Uterus (tissue), 4 donors: ENCODE results near the gene DGKG. TPM values are rescaled to one million over a fixed set of nuclear protein-coding genes. Genes with fewer than 3 reads are reported as not detected.

Experiments
- DNase-seq, 2 donors: peaks; one replicate each; pipeline ENCODE4 v3.0.0-alpha.2; 2019 to 2020
- H3K27ac ChIP-seq, 2 donors: fragments of 200-600 bp; sonication (generic); 1 replicate in 1 of 2; 2 replicates in 1 of 2; pipeline ENCODE4 v1.5.1; 2016 to 2018
- H3K27me3 ChIP-seq, 2 donors: fragments of 200-600 bp; sonication (generic); one replicate each; pipeline ENCODE4 v1.5.1; 2018 to 2019; ENCODE audit warnings: control low read depth in 1 of 2
- H3K36me3 ChIP-seq, 2 donors: fragments of 200-600 bp; sonication (generic); one replicate each; pipeline ENCODE4 v1.5.1; 2019; ENCODE audit warnings: control low read depth in 1 of 2
- H3K4me1 ChIP-seq, 2 donors: fragments of 200-600 bp; sonication (generic); one replicate each; pipeline ENCODE4 v1.5.1; 2018 to 2019; ENCODE audit warnings: control low read depth in 1 of 2
- H3K4me3 ChIP-seq, 2 donors: fragments of 200-600 bp; sonication (generic); 1 replicate in 1 of 2; 2 replicates in 1 of 2; pipeline ENCODE4 v1.5.1; 2018 to 2019; ENCODE audit warnings: mild to moderate bottlenecking in 1 of 2
- H3K9me3 ChIP-seq, 2 donors: fragments of 200-600 bp; sonication (generic); one replicate each; pipeline ENCODE4 v1.5.1; 2019; ENCODE audit warnings: control low read depth in 1 of 2
- CTCF ChIP-seq, 4 experiments: fragments of 200-600 bp in 2 of 4; fragments of 450-650 bp in 2 of 4; sonication (generic) in 2 of 4; IDR thresholded peaks; one replicate each; pipeline ENCODE4 v1.5.1; 2016 to 2019; ENCODE audit warnings: antibody characterized with exemption in 4 of 4, mild to moderate bottlenecking in 2 of 4, moderate library complexity in 1 of 4
- POLR2A ChIP-seq, 2 donors: fragments of 450-650 bp; IDR thresholded peaks; one replicate each; pipeline ENCODE4 v1.6.1; 2016; ENCODE audit warnings: antibody characterized with exemption in 2 of 2, mild to moderate bottlenecking in 1 of 2, moderate library complexity in 1 of 2
- intact Hi-C: fragments of 100-400 bp; cut with DNase I; formaldehyde crosslinking; loops from one replicate; pipeline ENCODE4 v1.15.1; 2023; ENCODE audit warnings: low total_unique reads
- total RNA-seq, 4 donors: library from RNA; depleted of rRNA in 3 of 4; stranded (reverse); fragments of >200 nt in 3 of 4; gene quantifications; one replicate each; pipeline versions ENCODE4 v1.1.0 to v1.2.4, GENCODE V29; 2014 to 2023
- donor health status: DM: yes; HTN: yes; CAD: no.

Gene DGKG
- total RNA-seq, 4 donors from 2014 or later, result 1.9 to 10.8 (median 6.7) TPM

DNA sequence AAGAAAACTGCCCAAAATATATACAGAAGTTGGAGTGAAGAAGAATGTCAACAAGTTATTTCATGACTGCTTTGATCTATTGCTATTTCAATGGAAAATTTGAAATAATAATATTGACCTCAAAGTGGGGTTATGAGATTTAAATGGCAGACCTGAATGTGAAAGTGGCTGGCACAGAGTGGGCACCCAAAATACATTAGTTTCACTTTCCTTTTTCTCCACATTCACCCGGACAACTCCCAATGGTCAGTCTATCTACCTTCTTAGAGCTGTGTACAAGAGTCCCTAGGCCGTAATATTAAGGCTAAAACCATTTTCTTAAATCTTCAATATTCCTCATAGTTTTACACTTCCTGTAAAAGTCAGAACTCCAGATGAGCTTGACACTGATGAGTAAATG, 191.5 kb downstream of the DGKG start:
- no peak for DNase-seq
- Histone ChIP-seq H3K9me3 (no peaks in the 10 kb centered on the region), H3K4me3 (no peak overlapping the region), H3K36me3 (no peaks in the 10 kb centered on the region), H3K27ac (no peak overlapping the region), H3K27me3 (no peaks in the 10 kb centered on the region), H3K4me1 (no peaks in the 10 kb centered on the region)
- intact Hi-C loops, result no loop called here
- TF ChIP-seq CTCF (IDR thresholded peaks at IDR 0.05) (no peak), POLR2A (IDR thresholded peaks at IDR 0.05) (no peak)

DNA sequence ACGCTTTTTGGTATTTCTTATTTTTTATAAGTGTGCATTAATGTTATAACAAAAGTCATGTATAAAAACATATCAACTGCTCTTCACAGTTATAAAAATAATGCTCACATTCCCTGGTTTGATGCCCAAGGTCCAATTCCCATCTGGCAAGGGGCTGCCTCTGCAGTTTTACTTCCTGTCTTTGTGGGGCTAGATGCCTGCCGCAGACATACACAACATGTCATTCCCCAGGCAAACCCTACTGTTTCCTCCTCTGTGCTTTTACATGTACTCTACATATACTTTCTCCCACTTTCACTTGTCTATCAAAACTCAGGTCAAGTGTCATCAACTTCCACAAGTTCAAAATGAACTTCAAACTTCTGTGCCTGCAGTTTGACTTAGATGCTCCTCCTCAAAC, 192.7 kb downstream of the DGKG start:
- no peak for TF ChIP-seq POLR2A (IDR thresholded peaks at IDR 0.05)
- TF ChIP-seq CTCF (IDR thresholded peaks at IDR 0.05), result no peak
- no peak overlapping the region for H3K4me3 ChIP-seq
- no peaks in the 10 kb centered on the region for H3K4me1 ChIP-seq
- H3K27me3 ChIP-seq, result no peaks in the 10 kb centered on the region
- no peaks in the 10 kb centered on the region for H3K9me3 ChIP-seq
- H3K27ac ChIP-seq, result no peak overlapping the region
- DNase-seq, result no peak
- intact Hi-C loops, result no loop called here
- no peaks in the 10 kb centered on the region for H3K36me3 ChIP-seq

- intact Hi-C loops, result no loop called here
- H3K27me3 ChIP-seq, result no peaks in the 10 kb centered on the region
- no peaks in the 10 kb centered on the region for H3K36me3 ChIP-seq
- no peak overlapping the region for H3K27ac ChIP-seq
- H3K4me3 ChIP-seq, result no peak overlapping the region
- DNase-seq, result no peak
- TF ChIP-seq CTCF (IDR thresholded peaks at IDR 0.05), result no peak
- TF ChIP-seq POLR2A (IDR thresholded peaks at IDR 0.05), result no peak
- no peaks in the 10 kb centered on the region for H3K4me1 ChIP-seq
- H3K9me3 ChIP-seq, result no peaks in the 10 kb centered on the region
Measured at GRCh38 chr3:186168976-186169375, 193.1 kb downstream of the DGKG start.

DNA sequence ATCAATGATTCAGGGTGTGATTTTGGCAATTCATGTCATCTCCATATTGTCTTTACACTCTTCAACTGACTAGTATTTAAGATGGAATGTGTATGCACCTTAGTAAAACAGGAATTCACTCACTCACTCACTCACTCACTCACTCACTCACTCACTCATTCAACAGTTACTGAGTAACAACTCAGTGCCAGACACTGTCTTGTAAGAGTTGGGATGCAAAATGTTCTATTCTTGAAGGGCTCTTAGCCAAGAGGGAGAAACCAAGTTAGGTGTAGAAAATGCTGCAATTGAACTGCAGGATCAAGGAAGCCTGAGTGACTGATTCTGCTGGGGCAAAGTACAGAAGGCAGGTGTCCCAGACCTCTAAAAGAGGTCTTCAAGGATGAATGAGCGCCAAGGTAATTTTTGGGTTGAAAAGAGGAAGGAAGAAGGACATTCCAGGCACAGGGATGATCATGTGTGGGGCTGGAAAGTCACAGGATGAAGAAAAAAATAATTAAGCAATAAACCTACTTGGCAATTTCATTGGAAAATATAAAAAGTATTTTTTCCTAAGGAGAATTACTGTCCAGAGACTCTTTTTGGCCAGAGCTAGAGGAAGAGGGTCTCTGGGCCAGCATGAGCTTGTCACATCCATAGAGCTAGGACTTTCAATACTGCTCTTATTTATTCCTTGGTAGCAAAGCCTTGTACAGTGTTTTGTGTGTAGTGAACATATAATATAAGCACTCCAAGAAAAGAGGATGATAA, 194.2 kb downstream of the DGKG start:
- H3K4me3 ChIP-seq, result no peak overlapping the region
- no peak for DNase-seq
- H3K9me3 ChIP-seq, result no peaks in the 10 kb centered on the region
- no peaks in the 10 kb centered on the region for H3K36me3 ChIP-seq
- intact Hi-C loops, result no loop called here
- H3K27me3 ChIP-seq, result no peaks in the 10 kb centered on the region
- H3K4me1 ChIP-seq, result no peaks in the 10 kb centered on the region
- TF ChIP-seq POLR2A (IDR thresholded peaks at IDR 0.05), result no peak
- no peak for TF ChIP-seq CTCF (IDR thresholded peaks at IDR 0.05)
- no peak overlapping the region for H3K27ac ChIP-seq

DNA sequence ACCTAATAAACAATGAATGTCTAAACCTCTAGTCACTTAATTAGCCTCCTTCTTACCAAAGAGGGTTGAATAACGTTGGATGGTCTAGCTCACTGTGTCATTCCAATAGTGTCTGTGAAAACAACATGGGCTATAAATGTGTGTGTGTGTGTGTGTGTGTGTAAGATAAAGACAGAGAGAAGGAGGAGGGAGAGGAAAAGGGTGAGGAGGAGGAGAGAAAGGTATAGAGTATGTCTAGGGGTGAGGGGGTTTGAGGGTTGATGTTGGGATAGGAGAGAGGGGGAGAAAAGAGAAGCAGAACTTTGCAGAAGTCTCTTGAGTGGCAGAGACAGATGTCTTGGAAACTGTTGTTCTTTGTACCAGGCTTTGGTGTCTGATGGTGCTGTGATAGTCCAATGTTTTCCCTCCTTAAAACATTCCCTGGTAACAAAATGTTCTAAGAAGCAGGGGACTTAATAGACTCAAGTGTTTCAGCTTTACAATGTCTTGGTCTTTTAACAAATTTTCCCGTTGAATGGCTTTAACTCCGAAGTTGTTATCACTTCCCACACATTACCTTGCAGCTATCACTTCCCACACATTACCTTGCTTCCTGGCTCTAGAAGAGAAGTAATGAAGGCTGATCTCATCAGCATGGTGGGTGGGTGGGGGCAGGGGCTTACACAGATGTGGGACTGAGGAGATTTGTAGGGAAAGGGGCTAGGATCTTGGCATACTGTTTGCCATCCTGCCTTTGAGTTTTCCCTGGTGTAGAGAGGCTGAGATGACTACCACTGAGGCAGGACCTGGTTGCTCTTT, 195.3 kb downstream of the DGKG start:
- Histone ChIP-seq H3K9me3 (no peaks in the 10 kb centered on the region), H3K36me3 (no peaks in the 10 kb centered on the region), H3K4me3 (no peak overlapping the region), H3K27ac (no peak overlapping the region), H3K27me3 (no peaks in the 10 kb centered on the region), H3K4me1 (no peaks in the 10 kb centered on the region)
- no peak for TF ChIP-seq POLR2A (IDR thresholded peaks at IDR 0.05)
- no peak for TF ChIP-seq CTCF (IDR thresholded peaks at IDR 0.05)
- intact Hi-C loops, result no loop called here
- no peak for DNase-seq
